H1 (cell line): ENCODE measurements around the gene LARP4B.

Experiments used
- CEBPB ChIP-seq: IDR thresholded peaks from 2 replicates; pipeline ENCODE4 v1.6.1; 2012; ENCODE audit warnings: low read depth, low read length
- CREB1 ChIP-seq: IDR thresholded peaks from 2 replicates; pipeline ENCODE4 v1.6.1; 2012; ENCODE audit warnings: inconsistent platforms
- EZH2 ChIP-seq: fragments of 200-600 bp; sonication (generic); IDR thresholded peaks from 2 replicates; pipeline ENCODE4 v1.7.1; 2012; ENCODE audit warnings: low read depth, mild to moderate bottlenecking, moderate library complexity, low read length, inconsistent platforms; ENCODE audit not compliant: severe bottlenecking
- MAX ChIP-seq: IDR thresholded peaks from 2 replicates; pipeline ENCODE4 v1.6.1; 2012; ENCODE audit warnings: inconsistent platforms
- TF ChIP-seq, protein P1 (sequence below), 3 experiments: IDR thresholded peaks; 1 replicate in 2 of 3; 2 replicates in 1 of 3; pipeline versions ENCODE4 v1.5.1 to v1.6.1; 2011; ENCODE audit warnings: low read length in 3 of 3, mild to moderate bottlenecking in 3 of 3, inconsistent platforms in 2 of 3, low read depth in 1 of 3, moderate library complexity in 1 of 3; ENCODE audit not compliant: insufficient read depth in 1 of 3; ENCODE audit errors: control extremely low read depth in 1 of 3

- TF ChIP-seq EZH2 (no peak), CEBPB (no peak), MAX (no peak), CREB1 (no peak)
- TF ChIP-seq, protein P1, sequence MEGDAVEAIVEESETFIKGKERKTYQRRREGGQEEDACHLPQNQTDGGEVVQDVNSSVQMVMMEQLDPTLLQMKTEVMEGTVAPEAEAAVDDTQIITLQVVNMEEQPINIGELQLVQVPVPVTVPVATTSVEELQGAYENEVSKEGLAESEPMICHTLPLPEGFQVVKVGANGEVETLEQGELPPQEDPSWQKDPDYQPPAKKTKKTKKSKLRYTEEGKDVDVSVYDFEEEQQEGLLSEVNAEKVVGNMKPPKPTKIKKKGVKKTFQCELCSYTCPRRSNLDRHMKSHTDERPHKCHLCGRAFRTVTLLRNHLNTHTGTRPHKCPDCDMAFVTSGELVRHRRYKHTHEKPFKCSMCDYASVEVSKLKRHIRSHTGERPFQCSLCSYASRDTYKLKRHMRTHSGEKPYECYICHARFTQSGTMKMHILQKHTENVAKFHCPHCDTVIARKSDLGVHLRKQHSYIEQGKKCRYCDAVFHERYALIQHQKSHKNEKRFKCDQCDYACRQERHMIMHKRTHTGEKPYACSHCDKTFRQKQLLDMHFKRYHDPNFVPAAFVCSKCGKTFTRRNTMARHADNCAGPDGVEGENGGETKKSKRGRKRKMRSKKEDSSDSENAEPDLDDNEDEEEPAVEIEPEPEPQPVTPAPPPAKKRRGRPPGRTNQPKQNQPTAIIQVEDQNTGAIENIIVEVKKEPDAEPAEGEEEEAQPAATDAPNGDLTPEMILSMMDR (IDR thresholded peaks at IDR 0.05; ENCODE audit: control extremely low read depth in 1 of 3, insufficient read depth in 1 of 3, low read depth in 1 of 3, low read length in 3 of 3) = no peak
These were observed 140.5 kb downstream of the LARP4B start for GRCh38 chr10:790821-791551.
